ENCODE measurements around the gene OR4D1. TPM values are rescaled to one million over a fixed set of nuclear protein-coding genes. Genes with fewer than 3 reads are reported as not detected.

Gene OR4D1
- total RNA-seq, 1 experiment from 2014 or later: not detected

DNA sequence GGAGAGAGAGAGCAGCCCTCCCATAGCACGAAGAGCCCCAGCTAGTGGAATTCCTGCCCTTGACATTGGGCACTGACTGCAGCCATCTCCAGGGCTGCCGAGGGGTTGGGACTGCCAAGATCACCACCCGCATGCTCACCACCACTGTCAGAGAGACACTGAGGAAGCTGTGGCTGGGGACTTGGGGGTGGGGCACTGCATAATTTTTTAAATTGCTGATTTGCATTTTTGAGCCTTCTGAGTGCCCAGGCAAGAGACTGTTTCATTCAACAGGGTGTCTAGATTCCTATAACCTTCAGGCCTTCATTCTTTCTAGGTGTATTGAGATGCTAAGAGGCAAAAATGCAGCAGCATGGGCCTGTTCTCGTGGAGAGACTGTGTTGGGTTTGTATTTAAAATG lies 35.3 kb downstream of the OR4D1 start:
- CTCF ChIA-PET: interaction anchor here (0.7 to 1.1 kb wide), 2 partner anchors 10 to 63 kb away, joined by 4 to 5 read pairs; no protein-coding TSS in a partner anchor
- H3K27ac Mint-ChIP-seq (ENCODE audit: unreplicated experiment): no peak overlapping the region
- TF ChIP-seq, protein P1, sequence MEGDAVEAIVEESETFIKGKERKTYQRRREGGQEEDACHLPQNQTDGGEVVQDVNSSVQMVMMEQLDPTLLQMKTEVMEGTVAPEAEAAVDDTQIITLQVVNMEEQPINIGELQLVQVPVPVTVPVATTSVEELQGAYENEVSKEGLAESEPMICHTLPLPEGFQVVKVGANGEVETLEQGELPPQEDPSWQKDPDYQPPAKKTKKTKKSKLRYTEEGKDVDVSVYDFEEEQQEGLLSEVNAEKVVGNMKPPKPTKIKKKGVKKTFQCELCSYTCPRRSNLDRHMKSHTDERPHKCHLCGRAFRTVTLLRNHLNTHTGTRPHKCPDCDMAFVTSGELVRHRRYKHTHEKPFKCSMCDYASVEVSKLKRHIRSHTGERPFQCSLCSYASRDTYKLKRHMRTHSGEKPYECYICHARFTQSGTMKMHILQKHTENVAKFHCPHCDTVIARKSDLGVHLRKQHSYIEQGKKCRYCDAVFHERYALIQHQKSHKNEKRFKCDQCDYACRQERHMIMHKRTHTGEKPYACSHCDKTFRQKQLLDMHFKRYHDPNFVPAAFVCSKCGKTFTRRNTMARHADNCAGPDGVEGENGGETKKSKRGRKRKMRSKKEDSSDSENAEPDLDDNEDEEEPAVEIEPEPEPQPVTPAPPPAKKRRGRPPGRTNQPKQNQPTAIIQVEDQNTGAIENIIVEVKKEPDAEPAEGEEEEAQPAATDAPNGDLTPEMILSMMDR (IDR thresholded peaks at IDR 0.05; ENCODE audit: insufficient read depth in 1 of 2, low read depth in 1 of 2, low read length in 1 of 2, severe bottlenecking in 1 of 2, unreplicated experiment in 1 of 2): no peak
- H3K4me1 Mint-ChIP-seq (ENCODE audit: low read depth, unreplicated experiment): no peaks in the 10 kb centered on the region
- H3K27me3 ChIP-seq (replicated peaks; ENCODE audit: control insufficient read depth, insufficient read depth, low read length): no peaks in the 10 kb centered on the region
- H3K4me1 ChIP-seq: no peaks in the 10 kb centered on the region
- H3K27me3 Mint-ChIP-seq (ENCODE audit: insufficient read depth, unreplicated experiment): peaks cover 10% of the 10 kb centered on the region
- no peak overlapping the region for H3K4me3 ChIP-seq (ENCODE audit: low read depth, low read length)
- no peaks in the 10 kb centered on the region for H3K36me3 Mint-ChIP-seq (ENCODE audit: insufficient read depth, unreplicated experiment)
- no TSS peak for BruUV-seq (replicated peaks)
- no peaks in the 10 kb centered on the region for H3K9me3 ChIP-seq
- POLR2A ChIA-PET: no interaction called here
- no peaks in the 10 kb centered on the region for H3K36me3 ChIP-seq (ENCODE audit: control insufficient read depth, insufficient read depth, low read length)
- no peaks in the 10 kb centered on the region for H3K9me3 Mint-ChIP-seq (ENCODE audit: unreplicated experiment)
- DNase-seq: no peak
- intact Hi-C loops (cut with micrococcal nuclease; ENCODE audit: unreplicated experiment): no loop called here
- no peak overlapping the region for H3K4me3 Mint-ChIP-seq (ENCODE audit: unreplicated experiment)

DNA sequence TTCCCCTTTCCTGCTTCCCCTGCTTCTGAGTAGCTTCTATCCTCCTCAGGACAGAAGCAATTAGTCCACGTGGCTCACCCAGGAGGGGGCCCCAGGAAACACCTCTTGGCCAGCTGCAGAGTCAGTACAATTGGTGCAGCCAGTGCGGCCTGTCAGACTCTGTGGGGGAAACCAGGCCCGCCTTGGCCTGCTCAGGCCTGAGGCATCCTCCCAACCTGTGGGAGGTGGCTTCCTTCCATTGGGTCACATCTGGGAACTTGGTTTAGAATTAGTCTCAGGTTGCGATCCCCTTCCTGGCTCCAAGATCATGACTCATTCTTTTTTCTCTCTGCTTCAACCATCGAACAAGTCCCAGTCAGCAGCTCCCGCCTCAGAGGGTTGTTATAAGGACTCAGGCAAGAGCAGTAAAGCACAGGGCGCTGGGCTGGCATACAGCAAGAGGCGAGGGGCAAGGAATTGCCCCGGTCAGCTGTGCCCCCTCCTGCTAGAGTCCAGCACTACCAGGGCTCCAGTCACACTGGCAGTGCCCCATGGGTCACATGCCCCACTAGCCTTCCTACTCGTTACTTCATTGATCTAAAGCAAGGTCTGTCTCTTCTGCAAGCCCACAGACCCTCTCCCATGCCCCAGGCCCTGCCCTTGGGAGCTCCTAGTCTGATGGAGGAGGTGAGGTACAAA lies 36.3 kb downstream of the OR4D1 start:
- peaks cover 10% of the 10 kb centered on the region for H3K27me3 Mint-ChIP-seq (ENCODE audit: insufficient read depth, unreplicated experiment)
- TF ChIP-seq, protein P1 (IDR thresholded peaks at IDR 0.05; ENCODE audit: insufficient read depth in 1 of 2, low read depth in 1 of 2, low read length in 1 of 2, severe bottlenecking in 1 of 2, unreplicated experiment in 1 of 2): no peak
- no peaks in the 10 kb centered on the region for H3K9me3 ChIP-seq
- CTCF ChIA-PET: interaction anchor here (0.6 to 1.1 kb wide), 2 partner anchors 9 to 176 kb away, joined by 5 read pairs; no protein-coding TSS in a partner anchor
- H3K4me3 ChIP-seq (ENCODE audit: low read depth, low read length): no peak overlapping the region
- no peak for DNase-seq
- H3K4me1 Mint-ChIP-seq (ENCODE audit: low read depth, unreplicated experiment): no peaks in the 10 kb centered on the region
- H3K36me3 Mint-ChIP-seq (ENCODE audit: insufficient read depth, unreplicated experiment): no peaks in the 10 kb centered on the region
- no peaks in the 10 kb centered on the region for H3K36me3 ChIP-seq (ENCODE audit: control insufficient read depth, insufficient read depth, low read length)
- H3K27me3 ChIP-seq (replicated peaks; ENCODE audit: control insufficient read depth, insufficient read depth, low read length): no peaks in the 10 kb centered on the region
- no peak overlapping the region for H3K27ac Mint-ChIP-seq (ENCODE audit: unreplicated experiment)
- intact Hi-C loops (cut with micrococcal nuclease; ENCODE audit: unreplicated experiment): no loop called here
- H3K9me3 Mint-ChIP-seq (ENCODE audit: unreplicated experiment): no peaks in the 10 kb centered on the region
- no TSS peak for BruUV-seq (replicated peaks)
- POLR2A ChIA-PET: no interaction called here
- no peak overlapping the region for H3K4me3 Mint-ChIP-seq (ENCODE audit: unreplicated experiment)
- H3K4me1 ChIP-seq: no peaks in the 10 kb centered on the region

DNA sequence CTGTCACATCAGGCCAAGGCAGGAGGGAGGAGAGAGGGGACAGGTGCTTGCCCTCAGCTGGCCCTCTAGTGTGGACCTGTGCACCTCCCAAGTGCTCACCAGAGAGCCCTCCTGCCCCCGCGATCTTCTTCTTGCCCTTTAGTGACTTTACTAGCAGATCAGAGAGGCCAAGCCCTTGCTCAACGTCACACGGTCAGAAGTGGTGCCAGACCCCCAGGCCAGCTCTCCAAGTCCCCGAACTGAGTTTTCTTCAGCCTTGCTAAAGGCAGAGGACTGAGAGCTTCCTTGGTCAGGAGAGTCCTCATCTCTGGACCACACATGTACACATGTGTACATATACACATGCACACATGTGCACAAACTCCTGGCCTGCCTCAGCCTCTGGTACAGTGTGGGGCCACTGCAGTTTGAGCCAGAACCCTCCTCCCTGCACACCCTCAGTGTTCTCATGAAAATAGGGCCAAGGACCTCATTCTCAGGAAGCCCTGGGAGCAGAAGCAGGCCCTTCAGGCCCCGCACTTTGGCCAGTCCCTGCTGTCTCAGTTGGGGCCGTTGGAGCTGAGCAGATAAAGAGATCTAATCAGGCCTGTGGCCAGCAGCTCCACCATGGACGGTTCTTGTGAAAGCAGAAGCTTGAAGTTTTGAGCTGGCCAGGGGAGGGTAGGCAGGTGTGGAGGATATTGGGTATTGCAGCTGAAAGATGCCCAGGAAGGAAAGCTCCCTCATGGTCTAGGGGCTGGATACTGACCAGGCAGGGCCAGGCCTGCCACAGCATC lies 37.0 kb downstream of the OR4D1 start:
- no peak overlapping the region for H3K27ac Mint-ChIP-seq (ENCODE audit: unreplicated experiment)

More for the DNA sequence above, 37.0 kb downstream of the OR4D1 start:
- Histone ChIP-seq H3K9me3 (no peaks in the 10 kb centered on the region), H3K27me3 (replicated peaks; ENCODE audit: control insufficient read depth, insufficient read depth, low read length) (no peaks in the 10 kb centered on the region), H3K4me1 (no peaks in the 10 kb centered on the region), H3K36me3 (ENCODE audit: control insufficient read depth, insufficient read depth, low read length) (no peaks in the 10 kb centered on the region), H3K4me3 (ENCODE audit: low read depth, low read length) (no peak overlapping the region)
- DNase-seq: no peak
- intact Hi-C loops (cut with micrococcal nuclease; ENCODE audit: unreplicated experiment): no loop called here
- TF ChIP-seq, protein P1 (IDR thresholded peaks at IDR 0.05; ENCODE audit: insufficient read depth in 1 of 2, low read depth in 1 of 2, low read length in 1 of 2, severe bottlenecking in 1 of 2, unreplicated experiment in 1 of 2): no peak
- Mint-ChIP-seq H3K4me3 (ENCODE audit: unreplicated experiment) (no peak overlapping the region), H3K9me3 (ENCODE audit: unreplicated experiment) (no peaks in the 10 kb centered on the region), H3K4me1 (ENCODE audit: low read depth, unreplicated experiment) (no peaks in the 10 kb centered on the region), H3K36me3 (ENCODE audit: insufficient read depth, unreplicated experiment) (no peaks in the 10 kb centered on the region), H3K27me3 (ENCODE audit: insufficient read depth, unreplicated experiment) (peaks cover 10% of the 10 kb centered on the region)
- POLR2A ChIA-PET: no interaction called here
- BruUV-seq (replicated peaks): no TSS peak
- CTCF ChIA-PET: no interaction called here

All from Caco-2 (cell line).